WTC11 (cell line): ENCODE results near the gene ULK4.

ENCODE experiments used
- AFF4 ChIP-seq: sonication (generic); formaldehyde crosslinking; IDR thresholded peaks from 2 replicates; pipeline ENCODE4 v1.8.1; 2023; ENCODE audit warnings: mild to moderate bottlenecking, missing genetic modification reagents, borderline replicate concordance
- ATF6 ChIP-seq: sonication (generic); formaldehyde crosslinking; IDR thresholded peaks from 2 replicates; pipeline ENCODE4 v1.8.1; 2023; ENCODE audit warnings: mild to moderate bottlenecking, missing genetic modification reagents
- CREB1 ChIP-seq: sonication (generic); formaldehyde crosslinking; IDR thresholded peaks from 2 replicates; pipeline ENCODE4 v1.8.0; 2023; ENCODE audit warnings: mild to moderate bottlenecking, missing genetic modification reagents
- CTCF ChIP-seq: fragments of 200-600 bp; IDR thresholded peaks from 2 replicates; pipeline ENCODE4 v1.8.0; 2022; ENCODE audit warnings: antibody characterized with exemption
- E2F4 ChIP-seq: sonication (generic); formaldehyde crosslinking; IDR thresholded peaks from 2 replicates; pipeline ENCODE4 v1.8.1; 2022; ENCODE audit warnings: low read depth, mild to moderate bottlenecking, moderate library complexity, missing genetic modification reagents, borderline replicate concordance
- ESRRA ChIP-seq: sonication (generic); formaldehyde crosslinking; IDR thresholded peaks from 2 replicates; pipeline ENCODE4 v1.8.1; 2022; ENCODE audit warnings: mild to moderate bottlenecking, missing genetic modification reagents, borderline replicate concordance
- FOXP1 ChIP-seq: sonication (generic); formaldehyde crosslinking; IDR thresholded peaks from 2 replicates; pipeline ENCODE4 v1.8.0; 2022; ENCODE audit warnings: missing genetic modification reagents, mild to moderate bottlenecking, moderate library complexity, borderline replicate concordance
- MAX ChIP-seq: sonication (generic); formaldehyde crosslinking; IDR thresholded peaks from 2 replicates; pipeline ENCODE4 v1.8.0; 2022; ENCODE audit warnings: mild to moderate bottlenecking, missing genetic modification reagents
- NFYB ChIP-seq: sonication (generic); formaldehyde crosslinking; conservative IDR thresholded peaks from 2 replicates; pipeline ENCODE4 v1.8.0; 2022; ENCODE audit warnings: low read depth, missing genetic modification reagents
- RELA ChIP-seq: sonication (generic); formaldehyde crosslinking; IDR thresholded peaks from 2 replicates; pipeline ENCODE4 v1.8.1; 2022; ENCODE audit warnings: missing genetic modification reagents, mild to moderate bottlenecking, borderline replicate concordance
- SMAD3 ChIP-seq: sonication (generic); formaldehyde crosslinking; IDR thresholded peaks from 2 replicates; pipeline ENCODE4 v1.8.0; 2022; ENCODE audit warnings: missing genetic modification reagents, mild to moderate bottlenecking, borderline replicate concordance
- SP1 ChIP-seq: sonication (generic); formaldehyde crosslinking; conservative IDR thresholded peaks from 2 replicates; pipeline ENCODE4 v1.8.1; 2022; ENCODE audit warnings: missing genetic modification reagents
- ZBTB43 ChIP-seq: sonication (generic); formaldehyde crosslinking; IDR thresholded peaks from 2 replicates; pipeline ENCODE4 v1.8.1; 2023; ENCODE audit warnings: mild to moderate bottlenecking, missing genetic modification reagents

- TF ChIP-seq MAX (CRISPR knock-in tag) (no peak), E2F4 (CRISPR knock-in tag) (no peak), CTCF (no peak), SP1 (CRISPR knock-in tag) (no peak), ATF6 (CRISPR knock-in tag) (no peak), FOXP1 (CRISPR knock-in tag) (no peak), AFF4 (CRISPR knock-in tag) (no peak), ESRRA (CRISPR knock-in tag) (no peak), RELA (CRISPR knock-in tag) (no peak), CREB1 (no peak), SMAD3 (CRISPR knock-in tag) (no peak), NFYB (no peak), ZBTB43 (CRISPR knock-in tag) (no peak)
These were observed 597.9 kb downstream of the ULK4 start for GRCh38 chr3:41363830-41364523.
